Mesodermal cell (in vitro differentiated cells): ENCODE data around the gene CIDEA.
A peak's percentile ranks its signal among the peaks of the same experiment; 100 is the strongest.

Experiments
- H3K27ac ChIP-seq: 2 replicates; pipeline ENCODE4 v1.7.0; 2013; ENCODE audit warnings: mild to moderate bottlenecking, low read depth, low read length, moderate library complexity; ENCODE audit not compliant: severe bottlenecking
- H3K36me3 ChIP-seq: 2 replicates; pipeline ENCODE4 v1.7.1; 2013; ENCODE audit warnings: mild to moderate bottlenecking, low read length, moderate library complexity; ENCODE audit not compliant: control insufficient read depth, insufficient read depth
- H3K4me1 ChIP-seq: one replicate; pipeline ENCODE4 v1.7.1; 2013; ENCODE audit warnings: mild to moderate bottlenecking, low read length; ENCODE audit not compliant: insufficient read depth, control insufficient read depth, poor library complexity, severe bottlenecking
- H3K4me3 ChIP-seq: 2 replicates; pipeline ENCODE4 v1.7.0; 2013; ENCODE audit warnings: low read length, control low read depth, mild to moderate bottlenecking; ENCODE audit not compliant: insufficient read depth, poor library complexity, severe bottlenecking; ENCODE audit errors: extremely low read depth
- H3K9me3 ChIP-seq: 2 replicates; pipeline ENCODE4 v1.7.1; 2013; ENCODE audit warnings: mild to moderate bottlenecking, low read length, moderate library complexity; ENCODE audit not compliant: control insufficient read depth
- WGBS, 2 experiments: methylation state at CpG; one replicate each; pipeline ENCODE4 v1.1.5; 2013; ENCODE audit warnings: missing lambda C conversion rate in 2 of 2; ENCODE audit not compliant: insufficient coverage in 2 of 2; 5-methylcytosine and 5-hydroxymethylcytosine counted together

The CIDEA gene

DNA sequence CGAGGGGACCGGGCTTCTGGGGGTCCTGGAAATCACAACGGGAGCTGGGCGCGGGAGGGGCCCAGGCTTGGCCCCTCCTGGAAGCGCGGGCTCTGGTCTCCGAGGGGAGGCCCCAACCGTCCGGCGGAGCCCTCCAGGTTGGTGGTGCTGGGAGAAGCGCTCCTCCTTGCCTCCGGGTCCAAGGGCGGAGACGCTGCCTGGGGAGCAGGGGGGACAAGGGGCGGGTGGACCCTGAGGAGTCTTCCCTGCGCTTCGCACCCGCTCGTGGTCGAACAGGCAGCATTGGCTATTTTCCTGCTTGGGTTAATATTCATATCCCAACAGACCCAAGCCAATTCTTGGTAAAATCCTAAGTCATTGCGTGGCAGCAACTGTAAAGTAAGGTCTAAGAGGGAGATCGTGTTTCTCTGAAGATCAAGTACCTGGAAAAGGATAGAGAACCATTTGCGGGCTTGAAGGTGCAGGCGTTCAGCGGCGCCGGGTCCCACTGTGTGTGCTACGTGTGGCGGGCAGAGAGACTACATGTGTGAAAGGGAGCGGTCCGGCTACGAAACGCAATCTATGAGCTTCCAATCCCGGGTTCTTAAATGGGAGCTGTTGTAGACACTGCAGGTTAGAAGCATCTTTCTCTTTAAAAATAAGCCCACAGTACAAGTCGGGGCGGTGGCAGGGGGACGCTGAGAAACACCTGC is 805 bp downstream of the CIDEA start:
- Histone ChIP-seq H3K4me3 (peak overlapping the region; percentile 27), H3K4me1 (peaks cover 16% of the 10 kb centered on the region), H3K9me3 (no peaks in the 10 kb centered on the region), H3K27ac (no peak overlapping the region), H3K36me3 (no peaks in the 10 kb centered on the region)
- 48 to 58% methylated on average over 30 to 34 of the region's 38 CpGs for WGBS, 2 experiments

DNA sequence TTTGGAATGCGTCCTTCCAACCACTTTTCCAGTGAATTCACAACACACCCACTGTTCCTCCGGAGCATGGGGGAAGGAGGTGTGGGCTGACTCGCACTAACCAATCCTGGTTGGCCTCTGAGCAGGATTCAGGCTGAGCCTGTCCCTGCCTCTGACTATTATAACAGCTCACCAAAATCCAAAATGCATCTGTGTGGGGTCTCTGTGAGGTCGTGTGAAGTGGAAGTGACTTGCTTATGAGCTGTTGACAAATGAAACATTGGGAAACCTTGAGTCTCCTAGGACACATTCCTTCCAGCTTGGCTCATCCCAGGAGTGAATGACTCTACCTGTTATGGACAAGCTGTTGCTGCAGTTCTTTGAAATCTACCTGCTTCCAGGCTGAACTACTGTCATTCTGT is 1.5 kb downstream of the CIDEA start:
- Histone ChIP-seq H3K4me3 (no peak overlapping the region), H3K27ac (no peak overlapping the region), H3K36me3 (no peaks in the 10 kb centered on the region), H3K4me1 (peaks cover 16% of the 10 kb centered on the region), H3K9me3 (no peaks in the 10 kb centered on the region)
- 0 to 40% methylated on average over 1 of the region's 4 CpGs for WGBS, 2 experiments

DNA sequence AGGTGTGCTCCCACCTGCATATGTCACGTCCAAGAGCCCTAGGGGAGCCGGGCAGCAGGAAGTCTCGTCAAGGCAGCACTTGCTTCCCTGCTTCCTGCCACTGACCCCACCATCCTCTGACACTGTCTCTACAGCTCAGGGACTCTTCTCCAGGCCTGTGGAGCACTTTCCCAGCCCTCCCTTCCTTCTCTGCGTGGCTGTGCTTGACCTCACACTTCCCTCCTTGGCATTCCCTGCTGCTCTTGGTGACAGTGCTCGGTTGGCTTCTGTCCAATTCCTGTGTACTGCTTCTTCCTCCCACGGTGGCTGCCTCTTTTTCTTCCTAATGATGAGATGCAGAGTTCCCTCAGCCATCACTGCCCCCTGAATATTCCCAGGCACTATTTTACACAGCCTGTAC is 2.8 kb downstream of the CIDEA start:
- peaks cover 16% of the 10 kb centered on the region for H3K4me1 ChIP-seq
- no peak overlapping the region for H3K27ac ChIP-seq
- H3K9me3 ChIP-seq, result no peaks in the 10 kb centered on the region
- WGBS, 2 experiments, result 74 to 75% methylated on average over 5 to 6 of the region's 6 CpGs
- no peaks in the 10 kb centered on the region for H3K36me3 ChIP-seq
- H3K4me3 ChIP-seq, result no peak overlapping the region

DNA sequence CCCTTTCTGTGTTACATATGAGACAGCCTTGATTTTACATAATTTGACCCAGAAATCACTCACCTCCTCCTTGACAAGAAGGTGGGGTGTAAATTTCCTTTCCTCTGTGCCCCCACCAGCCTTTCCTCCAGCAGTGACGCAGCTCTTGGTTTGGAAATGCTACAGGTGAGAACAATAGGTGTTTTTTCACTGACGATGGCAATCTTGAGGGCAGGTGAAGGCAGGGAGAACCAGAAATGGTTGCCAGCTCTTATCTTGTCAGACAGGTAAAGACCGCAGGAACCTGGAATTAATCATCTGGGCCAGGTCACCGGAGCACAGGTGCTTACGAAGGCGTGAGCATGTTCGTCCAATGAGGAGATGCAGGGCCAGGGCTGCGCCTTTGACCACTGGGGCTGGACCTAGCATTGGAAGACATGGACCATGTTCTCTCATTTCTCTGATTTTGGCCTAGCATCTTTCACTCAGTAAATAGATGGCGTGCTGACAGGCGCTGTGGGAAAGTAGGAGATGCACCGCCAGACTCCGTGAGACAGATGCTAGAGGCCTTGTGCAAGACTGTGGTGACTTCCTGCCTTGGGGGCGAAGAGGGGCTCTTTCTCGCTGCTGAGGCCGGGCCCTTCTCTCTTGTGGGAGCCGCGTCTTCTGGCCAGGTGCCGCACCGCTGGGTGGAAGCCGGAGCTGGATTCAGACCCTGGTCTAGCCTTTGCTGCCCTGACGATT is 4.0 kb downstream of the CIDEA start:
- Histone ChIP-seq H3K4me1 (peaks cover 16% of the 10 kb centered on the region), H3K9me3 (no peaks in the 10 kb centered on the region), H3K27ac (no peak overlapping the region), H3K4me3 (no peak overlapping the region), H3K36me3 (no peaks in the 10 kb centered on the region)
- 91 to 94% methylated on average over 16 to 20 of the region's 21 CpGs for WGBS, 2 experiments

DNA sequence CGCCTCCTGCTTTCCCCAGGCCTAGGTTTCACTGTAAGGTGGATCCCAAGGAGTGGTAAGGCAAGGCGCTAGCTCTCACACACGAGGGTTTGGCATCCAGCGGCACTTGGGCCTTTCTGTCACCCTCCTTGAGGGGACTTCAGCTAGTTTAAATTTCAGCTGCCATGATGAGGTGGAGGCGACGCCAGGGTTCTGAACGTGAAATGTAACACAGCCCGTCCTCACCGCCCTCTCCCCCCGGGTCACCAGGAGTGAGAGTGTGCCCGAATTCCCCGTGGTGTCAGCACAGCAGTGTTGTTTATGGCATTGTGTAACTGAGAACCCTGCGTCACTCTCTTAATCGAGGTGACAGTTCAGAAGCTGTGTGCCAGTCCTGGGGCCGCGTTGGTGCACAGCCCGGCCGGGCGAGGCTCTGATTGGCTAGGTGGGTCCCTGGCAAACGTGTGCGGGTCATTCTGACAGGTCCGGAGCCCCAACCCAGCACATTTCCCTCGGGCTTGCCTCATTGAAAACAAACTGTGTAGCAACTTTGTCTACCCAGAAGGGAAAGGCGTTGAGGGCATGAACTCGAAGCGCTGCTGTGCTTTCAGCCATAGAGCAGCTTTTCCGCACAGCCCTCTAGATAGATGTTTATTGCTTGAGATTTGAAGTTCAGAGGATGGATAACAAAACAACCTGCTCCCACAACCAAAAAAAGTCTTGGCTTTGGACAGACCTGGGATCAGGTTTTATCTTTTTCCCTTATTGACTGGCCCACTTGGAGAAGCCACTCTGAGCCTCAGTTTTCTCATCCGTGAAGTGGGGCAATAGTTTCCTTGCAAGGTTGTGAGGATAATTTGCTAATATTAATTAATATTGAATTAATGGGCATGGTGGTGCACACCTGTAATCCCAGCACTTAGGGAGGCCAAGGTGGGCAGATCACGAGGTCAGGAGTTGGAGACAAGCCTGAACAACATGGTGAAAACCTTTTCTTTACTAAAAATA is 4.9 kb downstream of the CIDEA start:
- no peaks in the 10 kb centered on the region for H3K9me3 ChIP-seq

DNA sequence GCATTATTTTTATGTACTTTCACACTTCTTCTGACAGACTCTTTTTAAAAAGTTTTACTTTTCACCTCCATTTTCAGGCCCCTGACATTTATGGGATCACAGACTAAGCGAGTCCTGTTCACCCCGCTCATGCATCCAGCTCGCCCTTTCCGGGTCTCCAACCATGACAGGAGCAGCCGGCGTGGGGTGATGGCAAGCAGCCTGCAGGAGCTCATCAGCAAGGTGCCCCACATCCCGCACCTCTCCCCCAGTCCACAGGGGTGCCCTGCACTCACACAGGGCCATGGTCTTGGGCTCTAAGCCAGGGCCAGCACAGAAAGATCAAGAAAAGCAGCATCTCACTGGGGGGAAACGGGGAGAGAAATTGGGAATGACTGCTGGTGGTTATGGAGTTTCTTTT is 8.6 kb downstream of the CIDEA start:
- Histone ChIP-seq H3K4me3 (no peak overlapping the region), H3K36me3 (no peaks in the 10 kb centered on the region), H3K4me1 (no peaks in the 10 kb centered on the region), H3K9me3 (no peaks in the 10 kb centered on the region), H3K27ac (no peak overlapping the region)
- WGBS, 2 experiments, result 94 to 100% methylated on average over 4 to 6 of the region's 8 CpGs

More for the DNA sequence above, 4.9 kb downstream of the CIDEA start:
- H3K4me1 ChIP-seq, result peaks cover 9% of the 10 kb centered on the region
- no peak overlapping the region for H3K27ac ChIP-seq
- no peaks in the 10 kb centered on the region for H3K36me3 ChIP-seq
- no peak overlapping the region for H3K4me3 ChIP-seq
- WGBS, 2 experiments, result 90 to 95% methylated on average over 25 to 26 of the region's 29 CpGs

DNA sequence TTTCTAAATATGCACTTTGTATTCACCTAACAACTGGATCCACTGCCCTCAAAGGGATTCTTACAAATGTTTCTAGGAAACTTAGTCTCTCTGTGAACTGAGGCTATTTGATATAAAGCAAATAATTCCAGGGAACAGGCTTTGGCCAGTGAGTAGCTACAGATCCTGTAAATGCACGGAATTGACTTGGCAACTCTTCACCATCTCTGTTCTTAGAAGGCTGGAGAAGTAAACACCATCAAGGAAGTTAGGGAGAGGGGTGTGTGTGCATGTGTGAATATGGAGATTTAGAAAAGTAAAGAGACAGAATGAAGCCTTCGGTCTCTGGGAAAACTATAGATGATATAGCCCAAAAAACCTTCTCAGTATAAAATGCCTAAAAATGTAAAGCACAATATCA is 10.7 kb downstream of the CIDEA start:
- H3K4me3 ChIP-seq, result no peak overlapping the region
- no peaks in the 10 kb centered on the region for H3K36me3 ChIP-seq
- 100% methylated on average over 1 of the region's 2 CpGs; no CpG with 5 or more reads in 1 of the 2 experiments for WGBS, 2 experiments
- no peaks in the 10 kb centered on the region for H3K4me1 ChIP-seq
- no peaks in the 10 kb centered on the region for H3K9me3 ChIP-seq
- H3K27ac ChIP-seq, result no peak overlapping the region

DNA sequence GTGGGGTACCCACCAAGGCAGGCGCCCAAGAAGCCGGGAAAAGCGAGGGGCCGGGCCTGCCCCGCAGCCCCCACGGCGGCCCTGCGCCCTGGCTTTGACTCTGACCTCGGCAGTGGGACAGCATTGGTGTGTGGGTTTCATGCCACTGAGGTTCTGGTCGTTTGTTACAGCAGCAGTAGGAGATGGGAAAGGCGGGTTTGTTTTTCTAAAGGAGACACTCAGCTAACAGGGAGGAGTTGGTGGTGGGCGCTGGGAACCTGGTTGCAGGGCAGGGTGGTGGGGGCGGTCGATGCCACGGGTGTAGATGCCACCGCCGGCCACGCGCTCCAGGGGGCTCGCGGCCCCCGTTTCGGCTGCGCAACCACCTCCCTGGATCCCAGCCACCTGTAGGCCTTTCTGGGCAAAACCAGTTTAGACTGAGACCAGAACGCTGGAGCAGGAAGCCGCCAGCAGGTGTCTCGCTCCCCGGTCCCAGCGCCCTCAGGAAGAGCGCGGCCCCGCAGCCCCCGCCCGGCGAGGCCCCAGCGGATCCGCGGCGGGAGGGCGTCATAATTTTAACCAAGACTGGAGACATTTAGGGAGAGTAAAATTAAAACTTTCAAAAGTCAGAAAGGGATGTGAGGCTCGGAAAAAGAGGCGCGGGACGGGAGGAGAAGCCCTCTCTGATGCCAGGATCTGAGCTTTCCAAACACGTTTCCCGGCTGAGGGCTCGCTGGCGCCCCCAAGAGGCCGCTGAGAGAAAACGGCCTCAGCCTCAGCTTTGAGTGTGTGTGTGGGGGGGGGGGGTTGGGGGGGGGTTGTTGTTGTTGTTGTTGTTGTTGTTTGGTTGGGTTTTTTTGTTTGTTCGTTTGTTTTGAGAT is 17.4 kb downstream of the CIDEA start:
- no peaks in the 10 kb centered on the region for H3K4me1 ChIP-seq
- no peak overlapping the region for H3K27ac ChIP-seq
- no peaks in the 10 kb centered on the region for H3K36me3 ChIP-seq
- H3K9me3 ChIP-seq, result no peaks in the 10 kb centered on the region
- H3K4me3 ChIP-seq, result peak overlapping the region; percentile 46
- 26 to 28% methylated on average over 39 to 41 of the region's 51 CpGs for WGBS, 2 experiments

DNA sequence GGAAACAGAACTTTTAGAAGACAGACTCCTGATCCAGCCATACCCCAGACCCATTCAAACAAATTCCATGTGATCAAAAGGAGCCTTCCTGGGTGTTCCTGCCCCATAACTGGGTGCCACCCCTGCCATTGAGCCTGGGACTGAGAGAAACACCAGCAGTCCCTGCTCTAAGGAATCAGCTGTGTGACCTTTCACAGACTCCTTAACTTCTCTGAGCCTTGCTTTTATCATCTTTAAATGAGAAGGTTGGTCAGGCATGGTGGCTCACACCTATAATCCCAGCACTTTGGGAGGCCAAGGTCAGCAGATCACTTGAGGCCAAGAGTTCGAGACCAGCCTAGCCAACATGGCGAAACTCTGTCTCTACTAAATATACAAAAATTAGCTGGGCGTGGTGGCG is 20.6 kb downstream of the CIDEA start:
- H3K4me1 ChIP-seq, result peaks cover 11% of the 10 kb centered on the region
- H3K9me3 ChIP-seq, result no peaks in the 10 kb centered on the region
- no peak overlapping the region for H3K27ac ChIP-seq
- no peaks in the 10 kb centered on the region for H3K36me3 ChIP-seq
- WGBS, 2 experiments, result 92 to 100% methylated on average over 4 of the region's 4 CpGs
- no peak overlapping the region for H3K4me3 ChIP-seq
